ENCODE data around the gene MPZL2.

Gene MPZL2

DNA sequence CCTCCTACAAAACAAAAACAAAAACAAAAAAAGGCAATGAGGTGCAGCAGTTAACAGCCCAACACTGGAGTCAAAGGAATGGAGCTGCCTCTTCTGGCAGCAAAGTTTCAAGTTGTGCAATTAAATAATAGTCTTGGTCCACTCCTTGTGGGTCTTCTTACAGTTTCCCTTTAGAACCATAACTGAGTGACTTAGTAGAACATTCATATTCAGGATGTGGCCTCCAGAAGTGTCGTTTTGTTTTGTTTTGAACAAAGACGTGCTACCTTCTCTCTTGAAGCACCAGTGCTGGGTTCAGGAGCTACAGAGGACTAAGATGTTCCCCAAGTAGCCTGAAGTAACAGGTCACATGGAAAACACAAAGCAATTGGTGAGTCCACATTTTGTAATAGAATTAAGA is 37.3 kb downstream of the MPZL2 start:
- ATAC-seq, result no peak
- H3K9me3 Mint-ChIP-seq, result peaks cover 11% of the 10 kb centered on the region
- H3K27ac Mint-ChIP-seq, result no peak overlapping the region
- H3K27me3 Mint-ChIP-seq, result no peaks in the 10 kb centered on the region
- H3K4me3 Mint-ChIP-seq, result peak overlapping the region; percentile 59
- peaks cover 63% of the 10 kb centered on the region for H3K36me3 Mint-ChIP-seq (ENCODE audit: low read depth)
- DNase-seq, result peak; percentile 5
- H3K4me1 Mint-ChIP-seq, result peaks cover 22% of the 10 kb centered on the region

DNA sequence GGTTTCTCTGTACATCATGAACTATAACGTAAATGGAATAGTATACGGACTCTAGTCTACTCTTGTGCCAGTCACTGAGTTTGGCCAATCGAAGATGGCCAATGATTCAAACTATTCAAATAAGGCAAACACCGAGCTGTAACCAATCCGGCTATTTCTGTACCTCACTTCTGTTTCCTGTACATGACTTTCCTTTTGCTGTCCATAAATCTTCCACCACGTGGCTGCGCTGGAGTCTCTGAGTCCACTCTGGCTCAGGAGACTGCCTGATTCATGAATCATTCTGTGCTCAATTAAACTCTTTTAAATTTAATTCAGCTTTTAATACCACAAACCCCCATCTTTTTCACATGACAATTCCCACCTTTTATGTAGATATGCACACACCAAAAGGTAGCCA is 37.8 kb downstream of the MPZL2 start:
- H3K36me3 Mint-ChIP-seq (ENCODE audit: low read depth), result peaks cover 67% of the 10 kb centered on the region
- H3K4me1 Mint-ChIP-seq, result peaks cover 27% of the 10 kb centered on the region
- peak overlapping the region; percentile 59 for H3K4me3 Mint-ChIP-seq
- DNase-seq (peak; percentile 32), ATAC-seq (no peak)
- H3K27me3 Mint-ChIP-seq, result no peaks in the 10 kb centered on the region
- peaks cover 11% of the 10 kb centered on the region for H3K9me3 Mint-ChIP-seq
- H3K27ac Mint-ChIP-seq, result no peak overlapping the region

DNA sequence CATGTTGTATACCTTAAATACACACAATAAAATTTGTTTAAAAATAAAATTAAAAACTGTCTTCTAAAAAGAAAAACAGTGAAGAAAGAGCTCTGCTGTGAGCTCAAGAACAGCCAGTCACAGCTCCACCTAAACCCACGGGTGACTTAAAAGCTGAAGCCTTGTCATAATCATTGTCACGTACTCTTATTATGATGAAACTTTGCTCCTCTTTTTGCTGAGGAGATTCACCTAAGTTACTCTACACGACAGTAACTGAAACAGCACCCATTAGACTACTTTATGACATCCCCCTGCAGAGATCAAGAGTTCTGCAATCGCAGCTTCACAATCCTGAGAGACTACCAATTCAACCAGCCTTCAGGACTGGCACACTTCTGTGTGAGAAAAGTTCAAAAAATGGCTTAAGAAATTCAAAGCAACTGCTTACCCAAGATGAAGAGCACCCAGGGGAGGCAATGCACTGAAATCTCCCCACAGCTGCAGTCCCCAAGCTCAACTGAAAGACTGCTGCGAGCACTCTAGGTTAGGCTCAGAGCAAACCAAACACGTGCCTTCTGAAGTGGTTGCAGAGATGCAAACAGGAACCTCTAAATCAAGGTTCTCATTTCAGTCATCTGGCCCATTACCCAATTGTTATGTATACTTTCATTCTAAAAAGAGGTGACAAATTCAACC is 39.4 kb downstream of the MPZL2 start, which contains the start of gene JAML:
Gene JAML, minus strand, starts transcription at position 501 of the 678 bp plus-strand sequence. CDS start 10,145 bp downstream, outside the sequence.
- peak; percentile 65 for DNase-seq
- H3K4me1 Mint-ChIP-seq, result peaks cover 43% of the 10 kb centered on the region
- peak; percentile 57 for ATAC-seq
- H3K9me3 Mint-ChIP-seq, result peaks cover 11% of the 10 kb centered on the region
- H3K27me3 Mint-ChIP-seq, result no peaks in the 10 kb centered on the region
- H3K27ac Mint-ChIP-seq, result no peak within 1 kb of the TSS
- peaks cover 80% of the 10 kb centered on the region for H3K36me3 Mint-ChIP-seq (ENCODE audit: low read depth)
- peak within 1 kb of the TSS; percentile 92 for H3K4me3 Mint-ChIP-seq

DNA sequence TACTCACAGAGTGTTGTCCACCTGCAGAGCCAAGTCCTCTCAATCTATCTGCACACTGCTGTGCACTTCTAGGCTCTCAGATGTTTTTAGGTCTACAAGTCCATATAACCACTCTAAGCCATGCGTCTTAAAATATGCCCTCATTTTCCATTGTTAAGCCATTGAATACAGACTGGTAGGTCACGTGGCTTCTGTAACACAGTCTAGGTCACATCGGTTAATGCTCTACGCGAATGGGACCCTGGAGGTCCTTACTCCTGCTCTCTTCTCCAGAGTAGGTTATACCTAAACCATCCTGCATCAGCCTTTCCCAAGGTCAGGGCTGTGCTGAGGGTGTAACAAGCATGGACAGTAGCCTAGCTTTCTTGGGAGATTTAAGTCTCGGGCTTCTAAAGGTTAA is 40.1 kb downstream of the MPZL2 start:
- peak; percentile 44 for ATAC-seq
- Mint-ChIP-seq H3K9me3 (peaks cover 11% of the 10 kb centered on the region), H3K27ac (no peak overlapping the region), H3K36me3 (ENCODE audit: low read depth) (peaks cover 87% of the 10 kb centered on the region), H3K4me1 (peaks cover 50% of the 10 kb centered on the region), H3K4me3 (peak overlapping the region; percentile 92), H3K27me3 (no peaks in the 10 kb centered on the region)
- no peak for DNase-seq

DNA sequence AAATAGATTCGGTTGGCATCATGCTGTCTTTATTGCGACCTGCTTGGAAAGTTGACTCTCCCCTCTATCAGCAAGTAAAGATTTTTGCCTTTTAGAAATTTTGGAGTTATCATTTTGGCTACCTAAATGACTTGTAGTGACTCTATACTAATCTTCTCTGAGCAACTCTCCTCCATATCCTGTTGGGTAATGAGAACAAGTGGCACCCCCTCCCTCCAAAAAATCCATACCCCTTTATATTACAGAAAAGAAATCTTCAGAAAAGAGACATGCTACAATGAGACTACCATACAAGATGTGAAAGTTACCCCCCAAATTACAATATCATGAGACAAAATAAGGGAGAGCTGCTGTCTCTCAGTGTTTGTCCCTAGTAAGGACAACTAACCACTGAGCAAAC is 40.5 kb downstream of the MPZL2 start:
- Mint-ChIP-seq H3K4me3 (peak overlapping the region; percentile 92), H3K36me3 (ENCODE audit: low read depth) (peaks cover 90% of the 10 kb centered on the region), H3K9me3 (peaks cover 11% of the 10 kb centered on the region), H3K27ac (no peak overlapping the region), H3K27me3 (no peaks in the 10 kb centered on the region), H3K4me1 (peaks cover 54% of the 10 kb centered on the region)
- DNase-seq (no peak), ATAC-seq (no peak)

DNA sequence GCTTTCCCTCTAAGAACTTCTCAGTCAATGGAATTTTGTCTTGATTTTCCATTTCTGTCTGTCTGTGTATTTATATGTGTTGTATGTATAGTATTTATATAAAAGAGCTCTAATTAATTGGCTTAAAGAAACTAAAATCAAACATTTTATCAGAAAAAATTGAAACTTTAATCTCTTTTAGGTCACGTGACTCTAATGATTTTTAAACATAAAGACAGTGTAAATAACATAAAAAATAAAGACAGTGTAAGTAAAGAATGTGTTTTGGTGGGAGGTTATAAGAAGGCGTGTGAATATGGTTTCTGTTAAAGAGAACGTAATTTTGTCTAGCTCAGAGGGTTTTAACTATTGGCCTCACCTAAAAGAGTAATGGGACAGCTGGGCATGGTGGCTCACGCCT is 41.7 kb downstream of the MPZL2 start:
- no peak for DNase-seq
- no peak overlapping the region for H3K27ac Mint-ChIP-seq
- peaks cover 11% of the 10 kb centered on the region for H3K9me3 Mint-ChIP-seq
- ATAC-seq, result no peak
- peaks cover 65% of the 10 kb centered on the region for H3K4me1 Mint-ChIP-seq
- peak overlapping the region; percentile 92 for H3K4me3 Mint-ChIP-seq
- no peaks in the 10 kb centered on the region for H3K27me3 Mint-ChIP-seq
- H3K36me3 Mint-ChIP-seq (ENCODE audit: low read depth), result peaks cover 88% of the 10 kb centered on the region

DNA sequence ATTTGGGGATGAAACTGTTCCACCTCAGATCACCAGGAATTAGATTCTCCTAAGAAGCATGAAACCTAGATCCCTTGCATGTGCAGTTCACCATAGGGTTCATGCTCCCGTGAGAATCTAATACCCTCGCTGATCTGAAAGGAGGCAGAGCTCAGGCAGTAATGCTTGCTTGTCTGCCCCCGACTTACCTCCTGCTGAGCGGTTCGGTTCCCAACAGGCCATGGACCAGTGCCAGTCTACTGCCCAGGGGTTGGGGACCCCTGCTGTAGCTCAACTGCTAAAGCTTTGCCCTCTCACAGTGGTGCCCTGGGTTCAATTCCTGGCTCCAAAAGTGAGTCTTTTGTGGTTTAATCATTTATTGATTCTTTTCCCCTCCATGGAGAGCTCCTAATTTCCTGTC is 42.7 kb downstream of the MPZL2 start:
- ATAC-seq, result no peak
- Mint-ChIP-seq H3K36me3 (ENCODE audit: low read depth) (peaks cover 79% of the 10 kb centered on the region), H3K27me3 (no peaks in the 10 kb centered on the region), H3K9me3 (peaks cover 9% of the 10 kb centered on the region), H3K27ac (no peak overlapping the region), H3K4me3 (peak overlapping the region; percentile 92), H3K4me1 (peaks cover 75% of the 10 kb centered on the region)
- no peak for DNase-seq

DNA sequence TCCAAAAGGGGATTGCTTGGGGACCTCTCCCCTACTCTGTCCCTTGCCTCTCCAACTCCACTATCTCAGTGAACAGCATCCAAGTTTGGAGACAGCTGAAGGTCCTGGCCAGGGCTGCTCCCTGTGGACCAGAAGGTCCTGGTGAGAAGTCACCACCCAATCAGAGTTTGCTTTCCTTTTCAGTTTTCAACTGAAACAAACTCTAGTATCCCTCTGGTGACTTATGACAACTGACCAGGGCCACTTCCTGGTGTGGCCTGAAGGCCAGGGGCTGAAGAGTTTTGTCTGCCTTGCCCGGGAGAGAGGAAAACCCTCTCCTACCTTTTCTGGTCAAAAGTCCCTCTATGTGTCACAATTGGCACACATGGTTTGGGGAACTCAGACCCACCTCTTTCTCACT is 44.4 kb downstream of the MPZL2 start:
- Mint-ChIP-seq H3K4me3 (peak overlapping the region; percentile 92), H3K27ac (no peak overlapping the region), H3K36me3 (ENCODE audit: low read depth) (peaks cover 73% of the 10 kb centered on the region), H3K27me3 (no peaks in the 10 kb centered on the region), H3K4me1 (peaks cover 92% of the 10 kb centered on the region), H3K9me3 (no peaks in the 10 kb centered on the region)
- ATAC-seq (no peak), DNase-seq (no peak)

DNA sequence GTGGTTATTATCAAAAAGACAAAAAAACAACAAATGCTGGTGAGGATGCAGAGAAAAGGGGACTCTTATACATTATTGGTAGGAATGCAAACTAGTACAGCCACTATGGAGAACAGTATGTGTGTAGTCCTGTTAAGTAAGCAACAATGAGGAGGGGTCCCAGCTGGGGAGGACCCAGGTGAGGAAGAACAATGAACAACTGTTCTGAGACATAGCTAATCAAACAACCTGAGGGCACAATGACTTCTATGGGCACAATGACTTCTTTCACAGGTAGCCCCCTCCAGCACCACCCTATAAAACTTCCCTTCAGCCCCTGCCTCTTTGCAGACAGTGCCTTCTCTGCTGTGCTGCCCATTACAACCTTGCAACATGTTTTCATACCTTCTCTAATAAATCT is 44.9 kb downstream of the MPZL2 start:
- Mint-ChIP-seq H3K36me3 (ENCODE audit: low read depth) (peaks cover 74% of the 10 kb centered on the region), H3K27me3 (no peaks in the 10 kb centered on the region), H3K4me1 (peaks cover 97% of the 10 kb centered on the region), H3K9me3 (no peaks in the 10 kb centered on the region), H3K4me3 (peak overlapping the region; percentile 92), H3K27ac (no peak overlapping the region)
- DNase-seq (no peak), ATAC-seq (no peak)

DNA sequence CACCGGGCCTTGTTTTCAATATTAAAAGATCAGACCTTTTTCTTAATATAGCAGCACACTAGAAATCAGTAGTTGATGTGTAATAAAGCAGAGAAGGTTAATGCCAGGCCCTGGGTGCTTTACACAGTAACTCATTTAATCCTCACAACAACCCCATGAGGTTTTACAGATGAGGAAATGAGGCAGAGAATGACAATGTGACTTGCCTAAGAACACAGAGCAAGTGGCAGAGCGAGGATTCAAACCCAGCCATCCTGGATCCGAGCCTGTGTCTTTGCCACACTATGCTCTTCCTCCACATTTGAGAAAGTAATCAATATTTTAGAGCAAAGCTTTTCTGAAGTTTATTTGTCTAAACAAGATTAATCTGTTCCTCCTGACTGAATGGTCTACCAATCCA is 46.5 kb downstream of the MPZL2 start:
- Mint-ChIP-seq H3K4me3 (peak overlapping the region; percentile 92), H3K27me3 (no peaks in the 10 kb centered on the region), H3K4me1 (peaks cover 100% of the 10 kb centered on the region), H3K27ac (no peak overlapping the region), H3K9me3 (no peaks in the 10 kb centered on the region), H3K36me3 (ENCODE audit: low read depth) (peaks cover 77% of the 10 kb centered on the region)
- ATAC-seq (peak; percentile 71), DNase-seq (no peak)

DNA sequence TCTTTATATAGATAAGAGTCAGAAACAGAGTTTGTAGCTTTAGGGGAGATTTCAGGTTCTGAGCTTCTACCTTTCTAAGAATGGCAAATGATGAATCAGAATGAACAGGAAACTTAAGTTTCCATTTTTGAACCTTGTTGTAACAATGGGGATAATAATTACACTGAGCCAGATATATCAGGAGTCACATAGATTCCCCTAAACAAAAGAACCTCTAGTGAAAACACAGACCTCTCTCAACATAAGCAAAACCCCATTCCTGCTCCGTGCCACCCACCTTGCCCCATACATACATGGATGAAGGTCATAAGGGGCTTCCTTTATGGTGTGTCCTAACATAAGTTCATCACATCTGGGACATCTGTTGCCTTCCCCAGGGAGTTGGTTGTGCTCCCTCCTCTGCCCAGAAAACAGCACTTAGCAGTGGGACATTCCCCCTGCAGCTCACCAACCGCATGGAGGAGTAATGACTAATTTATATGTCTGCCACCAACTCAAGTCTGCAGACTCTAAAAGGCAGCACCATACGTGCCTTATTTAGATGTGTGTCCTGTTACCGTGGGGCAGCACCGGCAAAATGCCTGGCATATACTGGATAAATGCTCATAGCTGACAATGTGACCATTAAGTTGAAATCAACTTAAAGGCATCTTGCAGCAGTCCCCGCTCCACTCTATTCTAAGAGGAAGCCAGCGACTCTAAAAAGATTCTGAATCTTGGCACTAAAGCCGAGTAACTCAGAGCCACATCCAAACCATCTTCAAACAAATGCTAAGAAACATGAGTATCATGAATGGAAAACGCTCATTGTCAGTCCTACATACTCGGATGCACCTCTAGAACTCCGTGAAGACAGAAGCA is 47.2 kb downstream of the MPZL2 start:
- DNase-seq (peak; percentile 61), ATAC-seq (peak; percentile 76)
- no peak overlapping the region for H3K27ac Mint-ChIP-seq
- H3K27me3 Mint-ChIP-seq, result no peaks in the 10 kb centered on the region
- peaks cover 100% of the 10 kb centered on the region for H3K4me1 Mint-ChIP-seq
- H3K4me3 Mint-ChIP-seq, result peak overlapping the region; percentile 92
- H3K36me3 Mint-ChIP-seq (ENCODE audit: low read depth), result peaks cover 77% of the 10 kb centered on the region
- H3K9me3 Mint-ChIP-seq, result no peaks in the 10 kb centered on the region

DNA sequence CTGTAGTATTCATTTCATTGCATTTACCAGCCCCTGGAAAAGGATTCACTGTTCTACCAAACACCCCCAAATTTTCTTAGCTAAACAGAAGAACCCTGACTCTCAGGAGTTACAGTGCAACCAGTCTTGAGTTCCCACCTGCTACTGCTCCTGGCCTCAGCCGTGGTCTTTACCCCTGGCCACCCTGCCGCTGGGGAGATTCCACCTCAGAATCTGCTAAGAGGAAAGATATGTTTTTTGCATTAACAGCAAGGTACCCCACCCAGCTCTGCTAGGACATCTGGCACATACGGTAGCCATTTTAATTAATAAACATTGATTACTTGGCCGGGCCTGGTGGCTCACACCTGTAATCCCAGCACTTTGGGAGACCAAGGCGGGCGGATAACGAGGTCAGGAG is 48.3 kb downstream of the MPZL2 start:
- Mint-ChIP-seq H3K4me3 (peak overlapping the region; percentile 92), H3K9me3 (no peaks in the 10 kb centered on the region), H3K4me1 (peaks cover 100% of the 10 kb centered on the region), H3K36me3 (ENCODE audit: low read depth) (peaks cover 80% of the 10 kb centered on the region), H3K27me3 (no peaks in the 10 kb centered on the region), H3K27ac (no peak overlapping the region)
- DNase-seq, result no peak
- ATAC-seq, result no peak

DNA sequence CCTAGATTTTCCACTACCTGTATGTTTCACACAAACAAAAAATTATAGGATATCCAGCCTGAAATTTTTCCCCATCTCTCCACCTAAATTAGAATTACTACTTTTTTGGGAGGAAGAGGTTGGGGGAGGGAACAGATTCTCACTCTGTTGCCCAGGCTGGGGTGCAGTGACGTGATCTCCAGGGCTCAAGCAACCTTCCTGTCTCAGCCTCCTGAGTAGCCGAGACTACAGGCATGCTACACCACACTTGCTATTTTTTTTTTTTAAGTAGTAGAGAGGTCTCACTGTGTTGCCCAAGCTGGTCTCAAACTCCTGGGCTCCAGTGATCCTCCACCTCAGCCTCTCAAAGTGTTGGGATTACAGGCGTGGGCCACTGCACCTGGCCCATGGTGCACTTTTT is 48.8 kb downstream of the MPZL2 start:
- peak; percentile 16 for ATAC-seq
- H3K27me3 Mint-ChIP-seq, result no peaks in the 10 kb centered on the region
- H3K27ac Mint-ChIP-seq, result no peak overlapping the region
- DNase-seq, result no peak
- H3K4me3 Mint-ChIP-seq, result peak overlapping the region; percentile 92
- H3K9me3 Mint-ChIP-seq, result no peaks in the 10 kb centered on the region
- H3K36me3 Mint-ChIP-seq (ENCODE audit: low read depth), result peaks cover 82% of the 10 kb centered on the region
- H3K4me1 Mint-ChIP-seq, result peaks cover 100% of the 10 kb centered on the region

DNA sequence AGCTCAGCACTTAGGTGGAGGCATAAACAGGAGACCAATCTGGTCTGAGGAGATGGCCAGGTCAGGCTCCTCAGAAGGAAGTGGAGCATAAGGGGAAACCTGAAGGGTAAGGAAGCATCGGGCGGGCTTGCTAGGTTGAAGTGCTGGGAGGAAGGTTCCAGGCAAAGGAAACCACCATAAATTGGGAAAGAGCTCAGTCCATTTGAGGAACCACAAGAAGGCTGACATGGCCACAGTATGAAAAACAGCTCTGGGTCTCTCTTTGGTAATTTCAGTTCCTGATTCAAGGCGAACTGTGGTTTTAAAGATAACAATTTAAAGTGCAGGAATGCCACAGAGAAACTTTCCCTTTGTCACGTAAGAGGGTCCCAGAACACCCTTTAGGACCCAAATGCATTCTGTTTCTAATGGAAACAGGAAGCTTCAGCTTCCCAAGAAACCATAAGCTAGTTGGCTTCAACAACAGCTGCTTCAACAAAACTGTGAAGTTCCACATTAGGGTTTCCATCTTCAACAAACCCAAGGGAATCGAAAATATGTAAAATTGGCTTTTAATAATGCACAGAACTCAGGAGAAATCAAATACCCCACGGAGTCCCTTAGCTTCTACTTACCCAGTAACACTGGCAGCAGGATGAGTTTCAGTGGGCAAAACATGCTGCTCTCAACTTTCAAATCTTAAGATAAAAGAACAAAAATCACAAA is 49.7 kb downstream of the MPZL2 start:
- ATAC-seq, result no peak
- peaks cover 79% of the 10 kb centered on the region for H3K36me3 Mint-ChIP-seq (ENCODE audit: low read depth)
- H3K4me3 Mint-ChIP-seq, result peak overlapping the region; percentile 92

More for the DNA sequence above, 49.7 kb downstream of the MPZL2 start:
- H3K9me3 Mint-ChIP-seq, result no peaks in the 10 kb centered on the region
- peaks cover 92% of the 10 kb centered on the region for H3K4me1 Mint-ChIP-seq
- no peak overlapping the region for H3K27ac Mint-ChIP-seq
- no peak for DNase-seq
- H3K27me3 Mint-ChIP-seq, result no peaks in the 10 kb centered on the region

Data from activated naive CD8-positive, alpha-beta T cell treated with anti-CD3 and anti-CD28 coated beads, Interleukin-2, amount 50 U/mL, for 24 hours (primary cell).